IMR-90 (cell line): Measurements from ENCODE around the gene CAPZA3. TPM values are rescaled to one million over a fixed set of nuclear protein-coding genes. Genes with fewer than 3 reads are reported as not detected.

Experiments
- ATAC-seq: fragments of 200-7000 bp; cut with Tn5 transposase; 2 replicates; pipeline ENCODE4 v1.9.1; 2020; ENCODE audit warnings: low read depth, mild to moderate bottlenecking, moderate library complexity
- BruUV-seq: library from RNA; stranded (reverse); fragments of 400-500 nt; replicated peaks from 2 replicates; lab custom pipeline; 2021; lab: Mats Ljungman, UMichigan
- CTCF ChIA-PET: fragments of 300-600 bp; formaldehyde crosslinking; extraction: SDS; loops from one replicate; lab custom pipeline; 2021; ENCODE audit warnings: antibody characterized with exemption; lab: Yijun Ruan, JAX
- POLR2A ChIA-PET: fragments of 300-600 bp; sonication (Branson Sonifier 250); formaldehyde crosslinking; loops from one replicate; lab custom pipeline; 2022; ENCODE audit warnings: antibody characterized with exemption; ENCODE audit not compliant: unreplicated experiment; lab: Charles Lee
- DNase-seq: peaks from one replicate; pipeline ENCODE4 v3.0.0; 2013
- H2AFZ ChIP-seq: replicated peaks from 2 replicates; pipeline ENCODE3; 2013; ENCODE audit warnings: low read length, mild to moderate bottlenecking; ENCODE audit not compliant: poor library complexity
- H2AK5ac ChIP-seq: 2 replicates; pipeline ENCODE4 v1.6.1; 2013; ENCODE audit warnings: low read depth, low read length, inconsistent platforms
- H2AK9ac ChIP-seq: replicated peaks from 2 replicates; pipeline ENCODE3; 2013; ENCODE audit warnings: mild to moderate bottlenecking, low read depth, low read length, moderate library complexity; ENCODE audit not compliant: poor library complexity
- H2BK120ac ChIP-seq: 2 replicates; pipeline ENCODE4 v1.6.1; 2013; ENCODE audit warnings: low read depth, low read length, inconsistent platforms
- H2BK15ac ChIP-seq: 3 replicates; pipeline ENCODE4 v1.6.1; 2013; ENCODE audit warnings: low read depth, low read length, inconsistent platforms
- H2BK20ac ChIP-seq: 2 replicates; pipeline ENCODE4 v1.6.1; 2013; ENCODE audit warnings: low read depth, mild to moderate bottlenecking, inconsistent platforms, low read length, moderate library complexity
- H2BK5ac ChIP-seq: 2 replicates; pipeline ENCODE4 v1.6.1; 2013; ENCODE audit warnings: mild to moderate bottlenecking, low read depth, low read length, inconsistent platforms; ENCODE audit not compliant: poor library complexity, severe bottlenecking
- H3K14ac ChIP-seq: replicated peaks from 2 replicates; pipeline ENCODE4 v1.6.1; 2013; ENCODE audit warnings: low read depth, low read length, inconsistent platforms
- H3K18ac ChIP-seq: 2 replicates; pipeline ENCODE4 v1.6.1; 2013; ENCODE audit warnings: low read depth, low read length, control low read depth
- H3K23ac ChIP-seq: 2 replicates; pipeline ENCODE4 v1.6.1; 2013; ENCODE audit warnings: low read depth, low read length, inconsistent platforms
- H3K27ac ChIP-seq: 2 replicates; pipeline ENCODE4 v1.5.1; 2013; ENCODE audit warnings: mild to moderate bottlenecking, control low read depth, low read length; ENCODE audit not compliant: insufficient read depth
- H3K27me3 ChIP-seq: 2 replicates; pipeline ENCODE4 v1.6.1; 2013; ENCODE audit warnings: low read length; ENCODE audit not compliant: control insufficient read depth, insufficient read depth
- H3K36me3 ChIP-seq: 2 replicates; pipeline ENCODE4 v1.6.1; 2013; ENCODE audit warnings: low read length, mixed read lengths; ENCODE audit not compliant: control insufficient read depth, insufficient read depth
- H3K4ac ChIP-seq: 2 replicates; pipeline ENCODE4 v1.6.1; 2013; ENCODE audit warnings: low read depth, low read length, inconsistent platforms
- H3K4me1 ChIP-seq: 2 replicates; pipeline ENCODE4 v1.6.1; 2013; ENCODE audit warnings: low read length, mixed read lengths; ENCODE audit not compliant: control insufficient read depth, insufficient read depth
- H3K4me2 ChIP-seq: 2 replicates; pipeline ENCODE4 v1.6.1; 2013; ENCODE audit warnings: low read depth, mild to moderate bottlenecking, control low read depth, low read length, moderate library complexity
- H3K4me3 ChIP-seq: 2 replicates; pipeline ENCODE4 v1.5.1; 2013; ENCODE audit warnings: low read depth, mild to moderate bottlenecking, control low read depth, low read length, moderate library complexity; ENCODE audit not compliant: insufficient read depth
- H3K56ac ChIP-seq: 2 replicates; pipeline ENCODE4 v1.6.1; 2013; ENCODE audit warnings: low read length, inconsistent platforms; ENCODE audit not compliant: insufficient read depth; ENCODE audit errors: extremely low read depth
- H3K79me1 ChIP-seq, 2 experiments: 2 replicates each; pipeline ENCODE4 v1.6.1; 2013; ENCODE audit warnings: low read length in 2 of 2, inconsistent platforms in 1 of 2, low read depth in 1 of 2
- H3K9ac ChIP-seq: 2 replicates; pipeline ENCODE4 v1.6.1; 2013; ENCODE audit warnings: low read depth, low read length, control low read depth
- H3K9me1 ChIP-seq: 2 replicates; pipeline ENCODE4 v1.6.1; 2013; ENCODE audit warnings: low read length, inconsistent platforms; ENCODE audit not compliant: insufficient read depth
- H3K9me3 ChIP-seq: 2 replicates; pipeline ENCODE4 v1.6.1; 2013; ENCODE audit warnings: low read length; ENCODE audit not compliant: control insufficient read depth, insufficient read depth
- H4K20me1 ChIP-seq: 2 replicates; pipeline ENCODE4 v1.6.1; 2013; ENCODE audit warnings: low read length, inconsistent platforms; ENCODE audit not compliant: insufficient read depth
- H4K5ac ChIP-seq: 2 replicates; pipeline ENCODE4 v1.6.1; 2013; ENCODE audit warnings: mild to moderate bottlenecking, low read depth, low read length, control low read depth
- H4K8ac ChIP-seq, 2 experiments: 2 replicates each; pipeline ENCODE4 v1.6.1; 2013; ENCODE audit warnings: low read depth in 2 of 2, low read length in 2 of 2, control low read depth in 1 of 2, inconsistent platforms in 1 of 2
- H4K91ac ChIP-seq: 2 replicates; pipeline ENCODE4 v1.6.1; 2013; ENCODE audit warnings: low read depth, low read length, inconsistent platforms; ENCODE audit not compliant: insufficient read depth
- MAFK ChIP-seq: IDR thresholded peaks from 2 replicates; pipeline ENCODE4 v1.6.1; 2012; ENCODE audit warnings: low read depth, low read length, improper control_type of control experiment
- NFE2L2 ChIP-seq: fragments of 150-350 bp; IDR thresholded peaks from 2 replicates; pipeline ENCODE4 v1.6.1; 2016; ENCODE audit warnings: low read depth, mild to moderate bottlenecking, low read length
- RCOR1 ChIP-seq: IDR thresholded peaks from 2 replicates; pipeline ENCODE4 v1.6.1; 2012; ENCODE audit warnings: mild to moderate bottlenecking, low read length, improper control_type of control experiment; ENCODE audit not compliant: insufficient replicate concordance
- WGBS, 2 experiments: methylation state at CpG; one replicate each; pipeline versions ENCODE4 v1.1.5 to v1.1.7; 2013; ENCODE audit warnings: missing lambda C conversion rate in 2 of 2; ENCODE audit not compliant: insufficient read length in 1 of 2; ENCODE audit errors: extremely low coverage in 2 of 2; 5-methylcytosine and 5-hydroxymethylcytosine counted together
- dilution Hi-C: fragments of 300-500 bp; cut with HindIII; formaldehyde crosslinking; loops from one replicate; pipeline ENCODE4 v1.14.3; 2018; ENCODE audit warnings: low sequenced_read_pairs; ENCODE audit not compliant: unreplicated experiment
- in situ Hi-C: fragments of 300-500 bp; cut with MboI; formaldehyde crosslinking; loops from 3 replicates; pipeline ENCODE4 v1.14.3; 2019; ENCODE audit warnings: low sequenced_read_pairs, inconsistent platforms, mixed read lengths
- intact Hi-C: fragments of 100-400 bp; cut with micrococcal nuclease; formaldehyde crosslinking; loops from 2 replicates; pipeline ENCODE4 v1.10.0; 2022
- polyA plus RNA-seq, 3 experiments: library from polyadenylated mRNA; depleted of rRNA; stranded (reverse); fragments of >200 nt; gene quantifications; 2 replicates each; pipeline ENCODE4 v1.2.3, GENCODE V29; 2012; ENCODE audit warnings: low replicate concordance in 1 of 3
- total RNA-seq: library from RNA; depleted of rRNA; stranded (reverse); fragments of >200 nt; gene quantifications from 2 replicates; pipeline ENCODE4 v1.2.3, GENCODE V29; 2012

Gene CAPZA3
- total and polyA plus RNA-seq, 2 of the 4 experiments (the other 2 are of a cell fraction): not detected

DNA sequence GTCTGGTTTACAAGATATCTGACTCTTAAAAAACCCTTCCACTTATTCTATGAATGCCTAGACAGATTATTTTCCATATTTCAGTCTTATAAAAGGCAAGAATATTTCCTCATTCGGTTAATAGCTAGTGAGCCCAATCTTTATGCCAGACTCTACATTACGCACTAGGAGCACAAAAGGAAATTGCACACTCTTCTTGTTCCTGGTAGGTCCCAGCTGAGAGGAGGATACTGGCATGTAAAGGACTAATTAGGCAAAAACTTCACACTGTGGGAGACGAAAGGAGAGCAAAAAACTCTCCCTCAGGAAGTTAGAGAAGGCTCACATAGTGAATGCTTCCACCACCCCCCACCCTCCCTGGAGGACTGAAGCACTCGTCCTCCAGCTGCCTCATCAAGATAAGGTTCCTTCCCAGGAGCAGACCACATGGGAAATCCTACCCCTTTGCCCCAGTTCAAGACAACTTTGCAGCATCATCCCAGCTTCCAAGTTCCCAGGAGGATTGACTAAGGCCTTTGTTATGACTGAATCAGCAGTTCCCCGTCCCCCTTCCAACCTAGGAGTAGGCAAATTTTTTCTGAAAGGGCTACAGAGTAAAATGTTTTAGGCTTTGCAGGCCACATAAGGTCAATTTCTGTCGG is 14.5 kb downstream of the CAPZA3 start:
- Histone ChIP-seq H4K20me1 (no peaks in the 10 kb centered on the region), H2BK5ac (no peak overlapping the region), H3K23ac (no peak overlapping the region), H2BK120ac (peak overlapping the region; percentile 39; the same call in 1 of the 2 replicates), H3K56ac (no peak overlapping the region; the same call in 1 of the 2 replicates), H4K5ac (0 out of 2 replicates have a peak overlapping the region, but pooled peaks have one; percentile 26), H3K27me3 (no peaks in the 10 kb centered on the region), H2AK9ac (no peak overlapping the region), H3K27ac (no peak overlapping the region), H4K8ac (peak overlapping the region in 1 of 2 experiments; percentile 1; a peak in 1 of 4 replicates), H2AFZ (peak overlapping the region; percentile 24), H2AK5ac (peak overlapping the region; percentile 37; the same call in 1 of the 2 replicates), H3K9me3 (no peaks in the 10 kb centered on the region), H3K9me1 (peaks cover 19% of the 10 kb centered on the region), H2BK15ac (peak overlapping the region; percentile 83; the same call in 2 of the 3 replicates), H2BK20ac (peak overlapping the region; percentile 82), H3K18ac (peak overlapping the region; percentile 80; the same call in 1 of the 2 replicates), H3K9ac (no peak overlapping the region), H3K4me1 (peaks cover 18% of the 10 kb centered on the region), H3K4ac (peak overlapping the region; percentile 56; the same call in 1 of the 2 replicates), H3K36me3 (no peaks in the 10 kb centered on the region), H4K91ac (no peak overlapping the region), H3K4me3 (no peak overlapping the region), H3K4me2 (no peak overlapping the region), H3K79me1 (no peaks in the 10 kb centered on the region), H3K14ac (0 out of 2 replicates have a peak overlapping the region, but pooled peaks have one; percentile 8)
- ATAC-seq (peak; percentile 34), DNase-seq (peak; percentile 95)
- intact Hi-C loops: no loop called here
- TF ChIP-seq MAFK (peak; percentile 86), RCOR1 (no peak), NFE2L2 (peak; percentile 78; the same call in 1 of the 2 replicates)
- ChIA-PET CTCF (interaction anchor here (0.5 kb wide), 1 partner anchor 288 kb away, joined by 3 read pairs; no protein-coding TSS in a partner anchor), POLR2A (no interaction called here)
- in situ Hi-C loops: no loop called here
- dilution Hi-C loops: no loop called here
- WGBS, 2 experiments: 60% methylated on average over 1 of the region's 6 CpGs; no CpG with 5 or more reads in 1 of the 2 experiments
- no TSS peak for BruUV-seq
